ENCODE data around the gene RHOXF2.

The RHOXF2 gene

DNA sequence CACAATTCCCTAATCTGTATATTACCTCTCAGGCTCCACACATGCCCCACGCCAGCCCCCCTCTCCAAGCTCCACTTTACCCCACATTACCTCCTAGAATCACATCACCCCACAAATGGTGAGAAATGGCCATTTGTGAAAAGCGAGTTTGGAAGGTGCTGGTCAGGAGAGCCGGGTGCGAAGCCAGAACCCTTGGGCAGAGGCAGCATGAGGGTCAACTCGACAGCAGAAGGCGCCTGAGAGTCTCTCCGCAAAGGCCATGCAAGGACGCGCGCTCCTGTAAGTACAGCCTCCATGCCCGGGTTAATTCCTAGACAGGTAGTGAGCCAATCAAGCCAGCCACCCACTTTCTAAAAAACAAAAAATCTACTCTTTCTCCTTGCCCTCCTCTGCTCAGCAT lies 42.4 kb downstream of the RHOXF2 start:
- DNase-seq (ENCODE audit: low read depth): no peak

DNA sequence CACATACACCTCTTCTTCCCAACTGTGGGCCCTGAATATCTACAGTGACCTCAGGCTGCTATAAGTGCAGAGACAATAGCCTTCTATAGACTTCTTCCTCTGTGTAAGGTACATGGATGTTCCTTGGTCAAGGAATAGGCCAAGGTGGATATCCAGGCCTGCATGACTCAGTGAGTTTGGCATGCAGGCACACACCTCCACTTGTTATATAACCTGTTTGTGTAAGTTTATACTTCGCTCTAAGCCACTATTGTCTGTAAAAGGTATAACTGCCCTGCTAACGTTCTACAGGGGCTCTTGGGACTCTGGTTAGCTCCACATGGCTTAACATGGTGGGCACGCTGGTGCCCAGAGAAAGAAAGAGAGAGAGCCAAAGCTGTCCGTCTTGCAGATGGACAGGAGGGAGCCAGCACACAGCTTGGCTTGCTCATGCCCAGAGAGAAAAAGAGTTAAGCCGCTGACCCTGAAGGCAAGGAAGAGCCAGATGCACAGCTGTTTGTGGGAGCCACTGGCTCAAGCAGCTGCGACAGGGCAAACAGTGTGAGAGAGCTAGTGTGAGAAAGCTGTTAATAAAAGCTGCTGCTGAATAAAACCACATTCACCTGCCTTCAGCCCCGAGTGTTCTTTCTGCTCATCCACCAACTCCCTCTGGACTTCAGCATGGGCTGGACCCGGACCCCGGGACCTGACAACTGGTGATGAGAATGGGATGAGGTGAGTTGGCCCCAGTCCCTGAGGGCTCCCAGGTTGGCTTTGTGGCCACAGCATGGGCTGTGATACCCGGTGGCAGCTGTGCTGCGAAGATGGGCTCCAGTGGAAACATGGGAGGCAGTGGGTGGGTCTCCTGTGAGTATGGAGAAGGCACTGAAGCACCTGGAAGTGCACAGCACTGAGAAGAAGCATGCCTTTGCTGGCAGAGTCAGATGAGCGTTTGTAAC lies 47.7 kb downstream of the RHOXF2 start:
- DNase-seq (ENCODE audit: low read depth): no peak

DNA sequence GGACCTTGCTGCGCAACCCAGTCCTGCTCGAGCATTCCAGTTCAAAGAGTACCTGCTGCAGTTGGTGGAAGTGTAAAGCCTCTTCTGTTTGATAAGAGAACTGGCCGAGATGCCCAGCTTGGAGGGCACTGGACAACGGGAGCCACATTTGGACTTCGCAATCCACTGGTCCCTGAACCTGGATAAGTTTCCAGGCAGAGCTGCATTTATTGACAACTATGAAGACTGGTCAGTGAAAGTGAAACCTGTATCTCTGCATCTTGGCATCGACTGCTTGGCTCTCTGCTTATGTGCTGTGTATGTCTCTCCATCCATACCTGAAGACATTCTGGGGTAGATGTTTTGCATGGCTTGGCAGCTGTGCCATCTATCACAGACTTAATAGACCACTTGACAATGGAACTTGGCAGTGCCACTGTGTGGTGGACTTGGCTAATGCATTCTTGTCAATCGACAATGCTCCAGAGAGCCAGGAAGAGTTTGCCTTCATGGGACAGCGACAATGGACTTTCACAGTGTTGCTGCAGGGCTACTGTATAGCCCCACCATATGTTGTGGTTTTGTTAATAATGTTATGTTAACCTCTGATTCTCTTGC lies 48.7 kb downstream of the RHOXF2 start:
- DNase-seq (ENCODE audit: low read depth): no peak

GRCh38 chrX:120213438-120214265 lies 55.2 kb downstream of the RHOXF2 start:
- DNase-seq (ENCODE audit: low read depth): peak; percentile 3

Data from HS-27A (cell line).